GM10847 (cell line): ENCODE data around the gene L3MBTL4.

Experiments used
- POLR2A ChIP-seq: IDR thresholded peaks from 2 replicates; pipeline ENCODE4 v1.6.1; 2011; ENCODE audit not compliant: insufficient read length; ENCODE audit errors: extremely low read depth

Gene L3MBTL4

GRCh38 chr18:5986257-5986931 is 428.3 kb downstream of the L3MBTL4 start:
- TF ChIP-seq POLR2A, result no peak

GRCh38 chr18:5984245-5984644 is 430.5 kb downstream of the L3MBTL4 start:
- no peak for TF ChIP-seq POLR2A

- TF ChIP-seq POLR2A, result no peak
Measured at GRCh38 chr18:5983488-5983887, 431.2 kb downstream of the L3MBTL4 start.

GRCh38 chr18:5982332-5982731 is 432.4 kb downstream of the L3MBTL4 start:
- no peak for TF ChIP-seq POLR2A

GRCh38 chr18:5980721-5981120 is 434.0 kb downstream of the L3MBTL4 start:
- no peak for TF ChIP-seq POLR2A

DNA sequence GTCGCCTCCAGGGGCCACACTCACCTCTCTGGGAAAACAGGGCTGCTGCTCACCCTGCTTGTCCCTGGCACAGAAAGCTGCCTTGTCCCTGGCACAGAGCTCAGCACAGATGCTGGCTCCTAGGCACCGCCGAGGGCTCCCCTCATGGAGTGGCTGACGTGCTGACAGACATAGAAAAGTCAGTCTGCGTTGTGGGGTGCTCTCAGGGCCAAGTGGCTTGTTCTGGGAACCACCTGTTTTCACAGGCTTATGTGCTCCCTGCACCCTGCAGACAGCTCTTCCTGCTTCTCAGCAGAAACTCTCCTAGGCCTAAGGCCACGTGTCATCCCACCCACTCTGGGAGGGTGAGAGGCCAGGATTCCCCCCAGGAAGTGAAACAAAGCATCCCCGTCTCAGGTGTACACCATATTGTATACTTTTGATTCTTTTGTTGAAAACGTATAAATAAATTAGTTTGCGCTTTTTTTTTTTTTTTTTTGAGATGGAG is 434.7 kb downstream of the L3MBTL4 start:
- no peak for TF ChIP-seq POLR2A

- TF ChIP-seq POLR2A, result no peak
Measured at GRCh38 chr18:5979176-5979888, 435.4 kb downstream of the L3MBTL4 start.

- no peak for TF ChIP-seq POLR2A
Measured at GRCh38 chr18:5977022-5977421, 437.7 kb downstream of the L3MBTL4 start.

GRCh38 chr18:5975111-5976002 is 439.4 kb downstream of the L3MBTL4 start:
- no peak for TF ChIP-seq POLR2A

DNA sequence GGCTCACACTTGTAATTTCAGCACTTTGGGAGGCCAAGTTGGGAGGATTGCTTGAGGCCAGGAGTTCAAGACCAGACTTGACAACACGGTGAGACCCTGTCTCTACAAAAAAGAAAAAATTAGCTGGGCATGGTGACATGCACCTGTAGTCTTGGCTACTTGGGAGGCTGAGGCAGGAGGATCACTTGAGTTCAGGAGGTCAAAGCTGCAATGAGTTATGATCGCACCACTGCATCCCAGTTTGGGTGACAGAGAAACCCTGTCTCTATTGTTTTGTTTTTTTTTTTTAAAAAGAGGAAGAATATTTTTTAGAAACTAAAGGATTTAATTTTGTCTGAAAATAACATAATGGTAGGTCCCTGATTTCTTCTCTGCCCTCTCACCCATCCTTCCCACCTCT is 440.0 kb downstream of the L3MBTL4 start:
- TF ChIP-seq POLR2A, result no peak

GRCh38 chr18:5973099-5973498 is 441.6 kb downstream of the L3MBTL4 start:
- no peak for TF ChIP-seq POLR2A

DNA sequence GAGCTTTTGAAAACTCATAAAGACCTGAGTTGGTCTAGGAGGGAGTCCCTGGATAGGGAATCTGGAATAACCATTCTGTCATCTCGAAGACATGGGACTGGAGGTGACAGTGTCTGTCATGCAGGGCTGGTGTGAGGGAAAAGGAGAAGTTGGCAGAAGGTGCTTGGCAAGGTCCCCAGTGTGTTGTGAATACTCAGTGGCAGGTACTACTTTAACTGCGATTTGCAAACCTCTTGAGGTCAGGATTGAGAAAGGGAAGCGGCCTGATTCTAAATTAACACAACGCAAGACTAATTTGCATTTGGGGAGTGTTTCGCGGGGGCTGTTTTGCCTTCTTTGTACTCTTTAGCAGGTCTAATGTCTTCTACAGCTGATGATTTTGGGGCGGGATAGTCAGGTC is 442.4 kb downstream of the L3MBTL4 start:
- TF ChIP-seq POLR2A, result no peak

DNA sequence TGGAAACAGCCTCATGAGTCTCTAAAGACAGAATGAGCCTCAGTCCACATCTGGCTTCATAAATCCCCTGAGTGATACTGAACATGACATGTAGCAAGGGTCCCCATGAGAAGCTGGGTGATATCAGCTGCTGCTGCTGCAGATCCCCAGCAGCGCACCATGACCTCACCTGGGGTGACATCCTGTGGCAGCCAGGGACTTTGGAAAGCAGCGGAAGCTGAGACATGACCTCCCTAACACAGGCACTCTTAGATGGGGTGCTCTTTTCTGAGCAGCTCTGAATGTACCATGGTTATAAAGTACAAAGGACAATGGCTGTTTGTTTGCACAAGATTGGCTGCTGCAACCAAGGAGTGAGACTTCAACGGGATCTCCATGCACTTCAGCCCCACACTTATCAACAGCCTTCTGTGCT is 444.7 kb downstream of the L3MBTL4 start:
- no peak for TF ChIP-seq POLR2A

GRCh38 chr18:5969355-5969988 is 445.2 kb downstream of the L3MBTL4 start:
- TF ChIP-seq POLR2A, result no peak

DNA sequence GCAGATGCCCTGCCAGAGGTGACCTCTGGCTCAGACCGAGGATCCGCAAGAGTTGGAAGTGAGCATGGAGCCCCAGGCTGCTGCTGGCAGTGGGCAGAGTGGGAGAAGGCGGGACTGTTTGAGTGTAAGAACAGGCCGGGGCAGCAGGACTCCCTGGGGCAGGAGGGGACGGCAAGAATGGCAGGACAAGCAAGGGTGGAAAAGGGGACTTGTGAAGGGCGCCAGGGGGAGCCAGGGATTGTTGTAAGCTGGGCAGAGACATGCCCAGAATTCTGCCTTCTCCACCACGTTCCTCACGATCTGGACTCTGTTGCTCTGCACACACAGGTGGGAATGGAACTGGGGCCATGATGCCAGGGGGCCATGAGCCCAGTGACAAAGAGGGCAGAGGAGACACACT is 447.0 kb downstream of the L3MBTL4 start:
- TF ChIP-seq POLR2A, result no peak
